HG02571 (cell line): ENCODE data around the gene RANBP17.
"Not testable (repeated sequence)": the region's sequence is repeated elsewhere in the genome, so short reads cannot be mapped to it uniquely, and the experiment has no call there.

ENCODE experiments used
- ATAC-seq: cut with Tn5 transposase; IDR thresholded peaks from one replicate; pipeline ENCODE4 v1.9.1; 2021; ENCODE audit warnings: mild to moderate bottlenecking, moderate library complexity; ENCODE audit not compliant: unreplicated experiment

Gene RANBP17

GRCh38 chr5:170937914-170938313, 76.1 kb downstream of the RANBP17 start:
- no peak for ATAC-seq

GRCh38 chr5:170939178-170939577, 77.4 kb downstream of the RANBP17 start:
- no peak for ATAC-seq

GRCh38 chr5:170941788-170942187, 80.0 kb downstream of the RANBP17 start:
- ATAC-seq: no peak

- no peak for ATAC-seq
Observed at GRCh38 chr5:170945275-170945674, 83.5 kb downstream of the RANBP17 start.

- ATAC-seq: no peak
Observed at GRCh38 chr5:170960567-170960966, 98.7 kb downstream of the RANBP17 start.

GRCh38 chr5:170963521-170963920, 101.7 kb downstream of the RANBP17 start:
- no peak for ATAC-seq

DNA sequence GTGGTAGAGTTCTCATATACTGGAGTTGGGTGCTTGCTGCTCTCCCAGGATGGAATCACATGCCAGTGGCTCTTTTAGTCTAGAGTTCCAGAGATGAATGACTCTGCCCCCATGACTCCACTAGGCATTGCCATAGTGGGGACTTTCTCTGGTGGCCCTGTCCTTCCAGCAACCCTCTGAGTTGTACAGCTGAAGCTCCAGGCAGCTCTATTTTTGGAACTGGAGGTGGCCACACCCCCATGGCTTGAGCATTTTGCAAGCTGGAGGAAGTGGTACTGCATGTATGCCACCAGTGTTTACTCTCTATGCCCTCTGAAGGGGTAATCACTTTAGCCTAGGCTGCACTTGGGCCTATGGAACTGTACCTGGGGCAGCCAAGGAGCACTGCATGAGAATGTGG, 112.6 kb downstream of the RANBP17 start:
- ATAC-seq: no peak

GRCh38 chr5:170980261-170980660, 118.4 kb downstream of the RANBP17 start:
- ATAC-seq: not testable (repeated sequence)

DNA sequence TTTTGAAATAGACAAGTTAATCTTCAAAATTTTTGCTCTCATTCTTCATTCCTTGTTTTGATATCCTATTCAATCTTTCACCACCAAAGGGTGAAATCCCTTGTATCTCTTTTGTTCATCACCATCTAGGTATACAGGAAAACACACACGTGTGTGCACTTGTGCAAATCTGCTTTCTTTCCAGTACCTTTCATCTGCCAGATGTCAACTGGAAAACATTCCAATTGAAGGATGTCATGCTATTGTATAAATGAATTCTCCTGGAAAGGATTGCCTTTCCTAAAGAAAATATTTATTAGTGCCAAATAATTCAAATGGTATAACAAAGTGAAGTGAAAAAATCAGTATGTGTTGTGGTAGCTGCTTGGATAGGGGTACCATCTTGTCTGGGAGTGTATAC, 123.7 kb downstream of the RANBP17 start:
- no peak for ATAC-seq

- no peak for ATAC-seq
Observed at GRCh38 chr5:170986598-170986997, 124.8 kb downstream of the RANBP17 start.

- ATAC-seq: no peak
Observed at GRCh38 chr5:170993476-170993875, 131.7 kb downstream of the RANBP17 start.

DNA sequence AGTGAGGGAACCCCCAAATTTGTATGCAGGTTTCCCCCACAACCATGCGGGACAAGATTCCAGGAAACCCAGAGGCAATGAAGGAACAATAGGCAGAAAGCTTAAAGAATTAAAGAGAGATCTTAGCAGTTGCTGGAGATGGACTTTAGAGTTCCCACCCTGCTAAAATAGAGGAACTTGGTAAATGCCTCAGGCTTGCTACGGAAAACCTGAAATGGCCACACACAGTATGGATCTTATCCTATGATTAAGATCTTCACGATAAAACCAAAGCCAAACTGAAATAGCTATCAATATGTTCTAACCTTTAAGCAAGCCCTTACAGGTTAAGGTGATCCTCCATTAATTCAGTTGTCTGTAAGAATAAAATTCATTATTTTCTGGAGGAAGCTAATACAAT, 148.3 kb downstream of the RANBP17 start:
- no peak for ATAC-seq

GRCh38 chr5:171010816-171011215, 149.0 kb downstream of the RANBP17 start:
- ATAC-seq: no peak

- no peak for ATAC-seq
Observed at GRCh38 chr5:171023508-171023907, 161.7 kb downstream of the RANBP17 start.

- ATAC-seq: no peak
Observed at GRCh38 chr5:171024084-171024483, 162.3 kb downstream of the RANBP17 start.

- no peak for ATAC-seq
Observed at GRCh38 chr5:171029401-171029800, 167.6 kb downstream of the RANBP17 start.

DNA sequence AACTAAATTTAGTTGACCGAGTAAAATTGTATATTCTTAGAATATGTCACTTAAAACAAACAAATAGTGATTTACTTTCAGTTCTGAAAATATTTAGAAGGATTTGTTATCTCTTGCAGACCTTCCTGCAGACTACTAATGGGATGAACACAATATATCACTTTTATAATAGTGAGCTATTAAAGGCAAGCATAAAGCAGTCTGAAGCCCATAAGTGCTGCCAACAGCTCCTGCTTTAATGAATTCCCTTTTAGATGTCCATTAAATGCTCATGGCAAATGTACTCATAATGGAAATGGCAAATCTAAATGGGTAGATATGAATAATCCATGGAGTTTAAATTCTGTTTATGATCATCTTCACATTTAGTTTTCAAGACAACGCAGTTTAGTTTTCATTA, 170.2 kb downstream of the RANBP17 start:
- ATAC-seq: no peak

GRCh38 chr5:171032435-171032973, 170.7 kb downstream of the RANBP17 start:
- no peak for ATAC-seq

GRCh38 chr5:171041893-171042292, 180.1 kb downstream of the RANBP17 start:
- not testable (repeated sequence) for ATAC-seq

DNA sequence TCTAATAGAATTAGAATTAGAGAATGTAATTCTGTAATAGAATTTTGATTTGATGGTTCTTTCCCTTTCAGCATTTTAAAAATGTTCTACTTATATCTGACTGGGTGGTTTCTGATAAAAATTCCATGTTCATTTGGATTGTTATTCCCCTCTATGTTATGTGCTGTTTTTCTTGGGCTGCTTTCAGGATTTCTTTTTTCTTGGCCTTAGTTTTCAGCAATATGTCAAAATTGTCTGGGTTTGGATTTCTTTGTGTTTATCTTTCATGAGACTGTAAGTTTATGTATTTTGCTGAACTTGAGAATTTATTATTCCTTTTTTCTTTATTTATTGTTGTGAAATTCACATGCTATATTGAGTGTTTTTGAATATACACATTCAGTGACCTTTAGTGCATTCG, 189.1 kb downstream of the RANBP17 start:
- no peak for ATAC-seq

GRCh38 chr5:171055875-171056454, 194.1 kb downstream of the RANBP17 start:
- ATAC-seq: no peak

DNA sequence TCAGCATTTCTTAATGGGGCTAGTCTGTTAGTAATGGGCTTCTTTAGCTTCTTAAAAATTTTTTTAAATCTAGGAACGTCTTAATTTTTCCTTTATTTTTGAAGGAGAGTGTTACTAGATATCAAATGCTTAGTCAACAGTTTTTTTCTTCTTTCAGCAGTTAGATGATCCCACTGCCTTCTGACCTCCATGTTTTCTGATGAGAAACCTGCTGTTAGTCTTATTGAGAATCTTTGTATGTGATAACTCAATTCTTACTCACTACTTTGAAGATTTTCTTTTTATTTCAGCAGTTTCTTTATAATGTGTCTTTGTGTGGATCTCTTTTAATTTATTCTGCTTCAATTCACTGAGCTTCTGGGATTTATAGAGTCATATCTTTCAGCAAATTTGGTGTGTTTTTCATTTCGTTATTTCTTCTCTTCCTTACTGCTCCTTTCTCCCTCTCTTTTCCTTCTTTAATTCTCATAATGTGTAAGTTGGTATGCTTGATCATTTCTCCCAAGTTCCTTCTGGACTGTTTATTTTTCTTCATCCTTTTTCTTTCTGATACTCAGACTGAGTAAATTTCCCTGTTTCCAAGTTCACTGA, 205.8 kb downstream of the RANBP17 start:
- no peak for ATAC-seq

GRCh38 chr5:171074747-171075146, 212.9 kb downstream of the RANBP17 start:
- no peak for ATAC-seq
